ENCODE measurements around the gene MEOX1. TPM values are rescaled to one million over a fixed set of nuclear protein-coding genes. Genes with fewer than 3 reads are reported as not detected.
A peak's percentile ranks its signal among the peaks of the same experiment; 100 is the strongest.

MEOX1 gene
- total and polyA plus RNA-seq, 2 of the 13 experiments (the other 11 are each of a cell fraction or from before 2014, with no cell fraction given), result not detected

DNA sequence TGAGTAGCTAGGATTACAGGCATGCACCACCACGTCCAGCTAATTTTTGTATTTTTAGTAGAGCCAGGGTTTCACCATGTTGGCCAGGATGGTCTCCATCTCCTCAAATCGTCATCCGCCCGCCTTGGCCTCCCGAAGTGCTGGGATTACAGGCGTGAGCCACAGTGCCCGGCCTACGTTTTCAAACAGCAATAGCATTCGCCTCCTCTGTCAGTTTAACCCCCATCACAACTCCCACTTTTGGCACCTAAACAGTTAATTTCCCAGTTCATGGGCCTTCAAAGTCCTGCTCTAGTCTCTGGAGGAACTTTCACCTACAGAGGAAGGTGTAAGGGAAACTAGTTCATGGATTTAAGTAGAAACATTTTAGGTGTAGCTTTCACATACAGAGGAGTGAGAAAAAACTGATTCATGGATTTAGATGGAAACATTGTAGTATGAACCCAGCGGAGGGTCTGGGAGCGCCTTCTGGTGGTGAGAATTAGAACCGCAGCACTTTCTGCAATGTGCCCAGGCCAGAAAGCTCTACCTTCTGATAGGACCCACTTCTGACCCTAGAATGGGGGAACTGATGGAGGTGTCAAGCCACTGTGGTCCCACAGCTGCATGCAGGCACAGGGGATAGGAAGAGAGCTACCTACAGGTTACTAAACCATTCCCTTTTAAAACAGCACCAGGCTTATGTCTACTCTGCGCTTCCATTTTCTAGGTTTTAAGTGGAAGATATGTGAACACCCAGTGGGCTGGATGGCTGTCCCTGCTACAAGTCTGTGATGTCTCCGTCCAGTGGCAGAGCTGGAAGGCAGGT, 12.0 kb upstream of the MEOX1 start (continued):
- TF ChIP-seq ZNF281 (CRISPR knock-in tag; IDR thresholded peaks at IDR 0.05; ENCODE audit: borderline replicate concordance) (no peak), ZNF567 (CRISPR knock-in tag; IDR thresholded peaks at IDR 0.05; ENCODE audit: borderline replicate concordance) (no peak), ARHGAP35 (CRISPR knock-in tag; IDR thresholded peaks at IDR 0.05; ENCODE audit: borderline replicate concordance) (no peak), SMAD3 (CRISPR knock-in tag; IDR thresholded peaks at IDR 0.05) (peak; percentile 49; the same call in 1 of the 2 replicates), PHF8 (CRISPR knock-in tag; IDR thresholded peaks at IDR 0.05) (0 out of 2 replicates have a peak, but pooled peaks have one; percentile 6), IRF2 (CRISPR knock-in tag; IDR thresholded peaks at IDR 0.05) (peak; percentile 35; the same call in 1 of the 2 replicates), RXRB (CRISPR knock-in tag; IDR thresholded peaks at IDR 0.05; ENCODE audit: borderline replicate concordance) (peak; percentile 54; the same call in 1 of the 2 replicates), ZNF589 (CRISPR knock-in tag; conservative IDR thresholded peaks at IDR 0.05) (no peak), MBD4 (IDR thresholded peaks at IDR 0.05; ENCODE audit: borderline replicate concordance, low read length) (no peak), HES4 (CRISPR knock-in tag; IDR thresholded peaks at IDR 0.05; ENCODE audit: borderline replicate concordance) (no peak), ZNF432 (CRISPR knock-in tag; IDR thresholded peaks at IDR 0.05; ENCODE audit: borderline replicate concordance) (no peak), ZNF101 (CRISPR knock-in tag; IDR thresholded peaks at IDR 0.05; ENCODE audit: borderline replicate concordance, low read depth) (no peak), TRAFD1 (CRISPR knock-in tag; IDR thresholded peaks at IDR 0.05; ENCODE audit: borderline replicate concordance) (no peak), TEAD3 (CRISPR knock-in tag; optimal IDR thresholded peaks at IDR 0.05; ENCODE audit: borderline replicate concordance) (peak; percentile 57), CSRNP2 (CRISPR knock-in tag; conservative IDR thresholded peaks at IDR 0.05; ENCODE audit: low read depth) (no peak), NCOR1 (IDR thresholded peaks at IDR 0.05; ENCODE audit: borderline replicate concordance, low read length) (no peak), NCOA1 (CRISPR knock-in tag; IDR thresholded peaks at IDR 0.05) (no peak)
- TF ChIP-seq, protein P1, sequence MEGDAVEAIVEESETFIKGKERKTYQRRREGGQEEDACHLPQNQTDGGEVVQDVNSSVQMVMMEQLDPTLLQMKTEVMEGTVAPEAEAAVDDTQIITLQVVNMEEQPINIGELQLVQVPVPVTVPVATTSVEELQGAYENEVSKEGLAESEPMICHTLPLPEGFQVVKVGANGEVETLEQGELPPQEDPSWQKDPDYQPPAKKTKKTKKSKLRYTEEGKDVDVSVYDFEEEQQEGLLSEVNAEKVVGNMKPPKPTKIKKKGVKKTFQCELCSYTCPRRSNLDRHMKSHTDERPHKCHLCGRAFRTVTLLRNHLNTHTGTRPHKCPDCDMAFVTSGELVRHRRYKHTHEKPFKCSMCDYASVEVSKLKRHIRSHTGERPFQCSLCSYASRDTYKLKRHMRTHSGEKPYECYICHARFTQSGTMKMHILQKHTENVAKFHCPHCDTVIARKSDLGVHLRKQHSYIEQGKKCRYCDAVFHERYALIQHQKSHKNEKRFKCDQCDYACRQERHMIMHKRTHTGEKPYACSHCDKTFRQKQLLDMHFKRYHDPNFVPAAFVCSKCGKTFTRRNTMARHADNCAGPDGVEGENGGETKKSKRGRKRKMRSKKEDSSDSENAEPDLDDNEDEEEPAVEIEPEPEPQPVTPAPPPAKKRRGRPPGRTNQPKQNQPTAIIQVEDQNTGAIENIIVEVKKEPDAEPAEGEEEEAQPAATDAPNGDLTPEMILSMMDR (CRISPR knock-in tag; IDR thresholded peaks at IDR 0.05), result peak; percentile 94
- TF ChIP-seq, protein P2, sequence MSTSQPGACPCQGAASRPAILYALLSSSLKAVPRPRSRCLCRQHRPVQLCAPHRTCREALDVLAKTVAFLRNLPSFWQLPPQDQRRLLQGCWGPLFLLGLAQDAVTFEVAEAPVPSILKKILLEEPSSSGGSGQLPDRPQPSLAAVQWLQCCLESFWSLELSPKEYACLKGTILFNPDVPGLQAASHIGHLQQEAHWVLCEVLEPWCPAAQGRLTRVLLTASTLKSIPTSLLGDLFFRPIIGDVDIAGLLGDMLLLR (CRISPR knock-in tag; IDR thresholded peaks at IDR 0.05), result no peak
